ENCODE data around the gene HBM. TPM values are rescaled to one million over a fixed set of nuclear protein-coding genes. Genes with fewer than 3 reads are reported as not detected.
A peak's percentile ranks its signal among the peaks of the same experiment; 100 is the strongest.
"Not testable (repeated sequence)": the region's sequence is repeated elsewhere in the genome, so short reads cannot be mapped to it uniquely, and the experiment has no call there.

HBM gene
- total and polyA plus RNA-seq, 8 donors, result 2.8 to 12.6 (median 6.9) TPM; not detected in 2

- H3K27me3 ChIP-seq, result peaks cover 59 to 86% of the 10 kb centered on the region in 2 donors
Measured at GRCh38 chr16:175011-175949, 9.5 kb downstream of the HBM start.

GRCh38 chr16:176006-176405 lies 10.2 kb downstream of the HBM start:
- ATAC-seq; H3K4me3 ChIP-seq; DNase-seq; H3K27ac ChIP-seq; intact Hi-C loops (cut with DNase I); H3K9me3 ChIP-seq; H3K36me3 ChIP-seq: not testable (repeated sequence)
- peaks cover 7 to 11% of the 10 kb centered on the region in 2 donors for H3K4me1 ChIP-seq
- peaks cover 62 to 86% of the 10 kb centered on the region in 2 donors for H3K27me3 ChIP-seq

More at GRCh38 chr16:175011-175949, 9.5 kb downstream of the HBM start:
- Histone ChIP-seq H3K4me3 (no peak overlapping the region), H3K27ac (no peak overlapping the region), H3K4me1 (peaks cover 0 to 4% of the 10 kb centered on the region in 2 donors), H3K36me3 (no peaks in the 10 kb centered on the region), H3K9me3 (no peaks in the 10 kb centered on the region)
- DNase-seq (no peak), ATAC-seq (no peak)
- TF ChIP-seq CTCF (IDR thresholded peaks at IDR 0.05), result no peak
- intact Hi-C loops (cut with DNase I), result no loop called here

GRCh38 chr16:176477-177382 lies 11.0 kb downstream of the HBM start, which contains the start of gene HBA1:
TSS of gene HBA1 (plus strand) at chr16:176680. CDS start at chr16:176717, 37 bp downstream.
- DNase-seq; ATAC-seq; H3K9me3 ChIP-seq; H3K4me3 ChIP-seq; H3K27ac ChIP-seq; intact Hi-C loops (cut with DNase I); H3K36me3 ChIP-seq: not testable (repeated sequence)
- H3K27me3 ChIP-seq, result peaks cover 56 to 85% of the 10 kb centered on the region in 2 donors
- peaks cover 13 to 18% of the 10 kb centered on the region in 2 donors for H3K4me1 ChIP-seq

- H3K36me3 ChIP-seq, result no peaks in the 10 kb centered on the region
- peak in 1 of 4 donors; percentile 51 for DNase-seq
- no peak for TF ChIP-seq CTCF (IDR thresholded peaks at IDR 0.05)
- no peak overlapping the region for H3K27ac ChIP-seq
- intact Hi-C loops (cut with DNase I), result no loop called here
- H3K4me3 ChIP-seq, result no peak overlapping the region
- peaks cover 55 to 79% of the 10 kb centered on the region in 2 donors for H3K27me3 ChIP-seq
- ATAC-seq, result no peak
- no peaks in the 10 kb centered on the region for H3K9me3 ChIP-seq
- peaks cover 13 to 18% of the 10 kb centered on the region in 2 donors for H3K4me1 ChIP-seq
Measured at GRCh38 chr16:177394-177822, 11.6 kb downstream of the HBM start.

DNA sequence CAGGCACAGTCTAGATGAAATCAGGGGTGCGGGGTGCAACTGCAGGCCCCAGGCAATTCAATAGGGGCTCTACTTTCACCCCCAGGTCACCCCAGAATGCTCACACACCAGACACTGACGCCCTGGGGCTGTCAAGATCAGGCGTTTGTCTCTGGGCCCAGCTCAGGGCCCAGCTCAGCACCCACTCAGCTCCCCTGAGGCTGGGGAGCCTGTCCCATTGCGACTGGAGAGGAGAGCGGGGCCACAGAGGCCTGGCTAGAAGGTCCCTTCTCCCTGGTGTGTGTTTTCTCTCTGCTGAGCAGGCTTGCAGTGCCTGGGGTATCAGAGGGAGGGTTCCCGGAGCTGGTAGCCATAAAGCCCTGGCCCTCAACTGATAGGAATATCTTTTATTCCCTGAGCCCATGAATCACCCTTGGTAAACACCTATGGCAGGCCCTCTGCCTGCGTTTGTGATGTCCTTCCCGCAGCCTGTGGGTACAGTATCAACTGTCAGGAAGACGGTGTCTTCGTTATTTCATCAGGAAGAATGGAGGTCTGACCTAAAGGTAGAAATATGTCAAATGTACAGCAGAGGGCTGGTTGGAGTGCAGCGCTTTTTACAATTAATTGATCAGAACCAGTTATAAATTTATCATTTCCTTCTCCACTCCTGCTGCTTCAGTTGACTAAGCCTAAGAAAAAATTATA lies 12.3 kb downstream of the HBM start:
- Histone ChIP-seq H3K36me3 (no peaks in the 10 kb centered on the region), H3K4me3 (no peak overlapping the region), H3K27ac (no peak overlapping the region), H3K9me3 (no peaks in the 10 kb centered on the region), H3K4me1 (peaks cover 13 to 18% of the 10 kb centered on the region in 2 donors), H3K27me3 (peaks cover 55 to 78% of the 10 kb centered on the region in 2 donors)
- intact Hi-C loops (cut with DNase I), result no loop called here
- ATAC-seq (no peak), DNase-seq (no peak)
- no peak for TF ChIP-seq CTCF (IDR thresholded peaks at IDR 0.05)
